NB4 (cell line): ENCODE results near the gene MRPL2.
A peak's percentile ranks its signal among the peaks of the same experiment; 100 is the strongest.

Experiments used
- DNase-seq: peaks from one replicate; pipeline ENCODE4 v3.0.0; 2010; ENCODE audit warnings: low read depth
- H3K4me3 ChIP-seq: one replicate; pipeline ENCODE4 v1.5.1; 2011; ENCODE audit warnings: mild to moderate bottlenecking, low read depth, low read length, moderate library complexity
- MYC ChIP-seq: IDR thresholded peaks from 2 replicates; pipeline ENCODE4 v1.6.1; 2011; ENCODE audit warnings: low read depth, low read length
- POLR2A ChIP-seq: IDR thresholded peaks from 2 replicates; pipeline ENCODE4 v1.6.1; 2011; ENCODE audit warnings: mild to moderate bottlenecking; ENCODE audit not compliant: insufficient read length; ENCODE audit errors: extremely low read depth
- TF ChIP-seq, protein P1 (sequence below): IDR thresholded peaks from 2 replicates; pipeline ENCODE4 v1.6.1; 2011; ENCODE audit warnings: low read depth, low read length
- TF ChIP-seq, protein P2 (sequence below): IDR thresholded peaks from one replicate; pipeline ENCODE4 v1.5.1; 2012; ENCODE audit warnings: low read depth, low read length

MRPL2 gene

DNA sequence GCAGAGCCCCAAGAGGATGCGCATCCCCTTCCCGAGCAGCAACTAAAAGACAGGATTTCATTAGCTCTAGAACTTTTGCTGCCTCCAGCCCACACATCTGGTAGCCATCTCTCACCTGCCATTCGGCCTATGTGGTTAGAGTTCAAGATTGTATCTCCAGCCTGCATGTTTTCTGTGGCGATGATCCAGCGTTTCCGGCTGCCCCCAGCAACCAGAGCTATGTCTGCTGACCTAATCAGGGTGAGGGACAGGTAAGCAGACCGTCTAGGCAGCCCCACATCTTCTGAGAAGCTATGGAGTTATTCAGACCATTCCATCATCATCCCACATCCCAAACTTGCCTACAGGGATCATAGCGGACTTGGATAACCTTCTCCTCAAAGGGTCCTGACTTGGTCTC, 3.3 kb downstream of the MRPL2 start:
- DNase-seq, result no peak
- TF ChIP-seq, protein P1, sequence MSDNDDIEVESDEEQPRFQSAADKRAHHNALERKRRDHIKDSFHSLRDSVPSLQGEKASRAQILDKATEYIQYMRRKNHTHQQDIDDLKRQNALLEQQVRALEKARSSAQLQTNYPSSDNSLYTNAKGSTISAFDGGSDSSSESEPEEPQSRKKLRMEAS, result no peak
- TF ChIP-seq, protein P2, sequence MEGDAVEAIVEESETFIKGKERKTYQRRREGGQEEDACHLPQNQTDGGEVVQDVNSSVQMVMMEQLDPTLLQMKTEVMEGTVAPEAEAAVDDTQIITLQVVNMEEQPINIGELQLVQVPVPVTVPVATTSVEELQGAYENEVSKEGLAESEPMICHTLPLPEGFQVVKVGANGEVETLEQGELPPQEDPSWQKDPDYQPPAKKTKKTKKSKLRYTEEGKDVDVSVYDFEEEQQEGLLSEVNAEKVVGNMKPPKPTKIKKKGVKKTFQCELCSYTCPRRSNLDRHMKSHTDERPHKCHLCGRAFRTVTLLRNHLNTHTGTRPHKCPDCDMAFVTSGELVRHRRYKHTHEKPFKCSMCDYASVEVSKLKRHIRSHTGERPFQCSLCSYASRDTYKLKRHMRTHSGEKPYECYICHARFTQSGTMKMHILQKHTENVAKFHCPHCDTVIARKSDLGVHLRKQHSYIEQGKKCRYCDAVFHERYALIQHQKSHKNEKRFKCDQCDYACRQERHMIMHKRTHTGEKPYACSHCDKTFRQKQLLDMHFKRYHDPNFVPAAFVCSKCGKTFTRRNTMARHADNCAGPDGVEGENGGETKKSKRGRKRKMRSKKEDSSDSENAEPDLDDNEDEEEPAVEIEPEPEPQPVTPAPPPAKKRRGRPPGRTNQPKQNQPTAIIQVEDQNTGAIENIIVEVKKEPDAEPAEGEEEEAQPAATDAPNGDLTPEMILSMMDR, result no peak
- TF ChIP-seq MYC (no peak), POLR2A (no peak)
- H3K4me3 ChIP-seq, result no peak overlapping the region

GRCh38 chr6:43054206-43054943, 4.9 kb downstream of the MRPL2 start:
- TF ChIP-seq, protein P1, result no peak
- DNase-seq, result no peak
- peak overlapping the region; percentile 77 for H3K4me3 ChIP-seq

- DNase-seq, result peak; percentile 96
- TF ChIP-seq, protein P2, result no peak
- TF ChIP-seq, protein P1, result peak; percentile 79
- TF ChIP-seq MYC (peak; percentile 84), POLR2A (peak; percentile 78)
- peak within 1 kb of the TSS; percentile 77 for H3K4me3 ChIP-seq
Observed at GRCh38 chr6:43053545-43054205, 5.6 kb downstream of the MRPL2 start, which contains the start of gene CUL7. CUL7 (minus strand) TSS chr6:43053851; CDS start chr6:43052788, 1,063 bp downstream.

DNA sequence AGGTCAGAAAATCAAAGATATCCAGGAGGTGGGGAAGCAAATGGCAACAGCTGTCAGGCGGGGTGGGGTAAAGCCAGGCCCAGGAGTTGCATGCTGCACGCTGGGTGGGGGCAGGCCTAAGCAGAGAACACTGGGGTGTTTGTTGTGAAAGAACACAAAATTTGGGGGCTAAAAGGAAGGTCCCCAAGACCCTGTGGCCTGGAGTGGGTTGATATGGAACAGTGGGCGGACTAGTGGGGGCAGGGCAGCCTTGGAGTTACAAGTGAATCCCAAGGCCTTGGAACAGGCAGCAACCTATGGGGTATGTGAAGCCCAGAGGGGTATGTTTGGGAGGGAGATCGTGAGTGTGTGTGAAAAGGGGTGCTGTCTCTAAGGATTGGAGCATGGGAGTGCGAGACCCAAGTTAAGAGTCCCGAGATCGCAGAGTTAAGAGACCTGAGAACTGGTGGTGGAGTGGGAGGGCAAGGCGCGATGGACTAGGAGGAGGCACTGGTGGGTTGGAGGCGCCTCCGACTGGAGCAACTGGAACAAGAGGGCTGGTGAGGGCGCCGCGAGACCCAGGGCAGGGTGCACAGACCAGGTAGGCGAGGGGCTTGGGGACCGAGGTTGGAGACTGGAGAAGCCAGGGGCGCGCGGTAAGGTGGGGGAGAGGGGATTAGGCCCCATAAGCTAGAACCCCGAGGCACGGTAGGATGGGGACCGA, 6.2 kb downstream of the MRPL2 start:
- no peak for TF ChIP-seq MYC
- TF ChIP-seq, protein P1, result no peak
- TF ChIP-seq POLR2A, result no peak
- TF ChIP-seq, protein P2, result no peak
- peak overlapping the region; percentile 77 for H3K4me3 ChIP-seq
- peak; percentile 56 for DNase-seq

DNA sequence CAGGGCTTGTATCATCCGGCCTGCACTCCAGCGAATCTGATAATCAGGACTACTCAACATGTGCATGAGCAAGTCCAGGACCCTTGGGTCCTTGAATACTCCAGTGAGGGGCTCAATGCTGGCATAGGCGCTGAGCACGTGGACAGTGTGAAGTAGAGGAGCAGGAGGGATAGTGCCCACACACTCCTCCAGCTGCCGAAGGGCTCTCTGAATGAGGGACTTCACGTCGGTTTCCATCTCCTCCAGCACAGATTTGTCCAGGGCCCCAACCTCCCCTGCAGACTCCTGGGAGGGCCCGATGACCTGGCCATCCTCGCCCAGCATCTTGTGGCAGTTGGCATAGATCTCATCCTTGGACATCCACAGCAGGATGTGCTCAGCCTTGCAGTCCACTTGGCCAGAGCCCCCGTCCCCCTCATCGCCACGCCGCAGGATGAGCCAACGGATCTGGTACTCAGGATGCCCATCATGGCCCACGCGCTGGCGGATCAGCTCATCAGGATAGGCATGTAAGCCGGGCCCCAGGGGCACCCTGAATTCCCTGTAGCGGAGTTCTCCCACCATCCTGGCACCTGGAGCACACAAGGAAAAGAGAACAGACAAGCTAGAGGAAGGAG, 6.9 kb downstream of the MRPL2 start:
- DNase-seq, result no peak
- H3K4me3 ChIP-seq, result peak overlapping the region; percentile 77
- TF ChIP-seq, protein P2, result no peak
- TF ChIP-seq POLR2A (no peak), MYC (no peak)
- TF ChIP-seq, protein P1, result no peak
